ENCODE data around the gene LMBRD1. TPM values are rescaled to one million over a fixed set of nuclear protein-coding genes. Genes with fewer than 3 reads are reported as not detected.

Gene LMBRD1
- total RNA-seq, 2 experiments from 2014 or later, result 12.7 to 16.3 TPM

GRCh38 chr6:69818223-69818930, 21.6 kb upstream of the LMBRD1 start:
- intact Hi-C loops (cut with micrococcal nuclease; ENCODE audit: unreplicated experiment), result no loop called here
- Histone ChIP-seq H3K9me3 (ENCODE audit: low read length) (no peaks in the 10 kb centered on the region), H2AFZ (ENCODE audit: low read length) (no peak overlapping the region), H3K4me2 (ENCODE audit: low read length) (no peak overlapping the region), H4K20me1 (ENCODE audit: insufficient read depth, low read length) (no peaks in the 10 kb centered on the region), H3K27ac (ENCODE audit: low read depth, low read length, poor library complexity, severe bottlenecking) (no peak overlapping the region), H3K4me3 (ENCODE audit: low read depth, low read length, poor library complexity, severe bottlenecking) (no peak overlapping the region), H3K79me2 (ENCODE audit: insufficient read depth, low read depth, low read length) (no peaks in the 10 kb centered on the region), H3K9me2 (ENCODE audit: insufficient read depth, low read length) (no peaks in the 10 kb centered on the region), H3K4me1 (ENCODE audit: insufficient read depth, low read length, poor library complexity, severe bottlenecking) (peaks cover 36% of the 10 kb centered on the region), H3K36me3 (ENCODE audit: insufficient read depth, low read length) (no peaks in the 10 kb centered on the region)
- no peak for TF ChIP-seq CTCF (conservative IDR thresholded peaks at IDR 0.05; ENCODE audit: low read length)
- no peak for TF ChIP-seq EZH2phosphoT487 (IDR thresholded peaks at IDR 0.05; ENCODE audit: borderline replicate concordance, low read depth, low read length)
- CTCF ChIA-PET (ENCODE audit: unreplicated experiment), result no interaction called here
- POLR2A ChIA-PET, result no interaction called here
- DNase-seq (ENCODE audit: low spot score), result no peak
- no TSS peak for BruUV-seq (replicated peaks)

DNA sequence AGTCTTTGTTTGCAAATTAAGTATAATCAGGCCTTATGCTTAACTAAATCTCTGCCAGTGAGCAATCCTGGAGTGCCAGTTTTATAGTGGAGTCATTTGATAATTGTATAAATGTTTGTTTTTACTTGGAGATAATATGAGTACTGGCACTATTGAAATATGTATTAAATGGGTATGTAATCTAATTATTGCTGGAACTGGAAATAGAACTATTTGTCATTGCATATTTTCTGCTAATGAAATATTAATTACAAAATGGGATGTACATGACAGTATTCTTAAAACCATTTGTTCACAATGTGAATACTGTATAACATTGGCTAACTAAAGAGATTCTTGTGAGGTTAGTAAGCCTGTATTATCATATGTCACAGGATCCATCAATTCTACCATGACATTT, 20.5 kb upstream of the LMBRD1 start:
- H3K4me3 ChIP-seq (ENCODE audit: low read depth, low read length, poor library complexity, severe bottlenecking), result no peak overlapping the region
- no peaks in the 10 kb centered on the region for H3K36me3 ChIP-seq (ENCODE audit: insufficient read depth, low read length)
- no peaks in the 10 kb centered on the region for H3K9me3 ChIP-seq (ENCODE audit: low read length)
- DNase-seq (ENCODE audit: low spot score), result no peak
- BruUV-seq (replicated peaks), result no TSS peak
- H3K4me2 ChIP-seq (ENCODE audit: low read length), result no peak overlapping the region
- no peaks in the 10 kb centered on the region for H4K20me1 ChIP-seq (ENCODE audit: insufficient read depth, low read length)
- peak overlapping the region; percentile 98; the same call in 1 of the 2 replicates for H2AFZ ChIP-seq (ENCODE audit: low read length)
- ChIA-PET CTCF (ENCODE audit: unreplicated experiment) (no interaction called here), POLR2A (interaction anchor here (0.6 to 6.0 kb wide), 3 partner anchors 20 to 48 kb away, joined by 4 to 37 read pairs (median 6); partner anchors contain the start of gene LMBRD1)
- H3K27ac ChIP-seq (ENCODE audit: low read depth, low read length, poor library complexity, severe bottlenecking), result no peak overlapping the region
- H3K79me2 ChIP-seq (ENCODE audit: insufficient read depth, low read depth, low read length), result no peaks in the 10 kb centered on the region
- no peaks in the 10 kb centered on the region for H3K9me2 ChIP-seq (ENCODE audit: insufficient read depth, low read length)
- peaks cover 41% of the 10 kb centered on the region for H3K4me1 ChIP-seq (ENCODE audit: insufficient read depth, low read length, poor library complexity, severe bottlenecking)
- intact Hi-C loops (cut with micrococcal nuclease; ENCODE audit: unreplicated experiment), result loop anchor here (2.0 kb wide), 1 partner anchor 49 kb away; the partner anchor contains the start of gene COL19A1
- TF ChIP-seq EZH2phosphoT487 (IDR thresholded peaks at IDR 0.05; ENCODE audit: borderline replicate concordance, low read depth, low read length) (no peak), CTCF (conservative IDR thresholded peaks at IDR 0.05; ENCODE audit: low read length) (no peak)

DNA sequence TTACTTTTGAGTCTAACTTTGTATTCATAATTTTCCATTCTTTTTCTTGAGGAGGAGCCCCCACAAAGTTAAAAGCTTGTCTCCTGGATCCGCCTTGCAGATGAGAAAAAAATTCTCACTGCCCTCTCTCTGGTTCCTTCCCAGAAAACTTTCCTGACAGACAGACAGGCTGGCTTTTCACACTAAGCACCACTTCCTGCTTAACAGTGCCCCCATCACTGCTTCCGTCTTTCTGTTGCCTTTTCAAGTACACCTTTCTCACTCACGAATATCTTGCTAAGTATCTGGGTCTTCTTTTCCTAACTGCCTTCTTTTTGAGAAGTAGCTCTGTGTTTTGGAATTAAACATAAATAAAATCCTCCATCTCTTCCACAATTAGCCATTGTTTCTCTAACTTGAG, 19.8 kb upstream of the LMBRD1 start:
- Histone ChIP-seq H3K36me3 (ENCODE audit: insufficient read depth, low read length) (no peaks in the 10 kb centered on the region), H3K9me2 (ENCODE audit: insufficient read depth, low read length) (no peaks in the 10 kb centered on the region), H3K27ac (ENCODE audit: low read depth, low read length, poor library complexity, severe bottlenecking) (no peak overlapping the region), H4K20me1 (ENCODE audit: insufficient read depth, low read length) (no peaks in the 10 kb centered on the region), H3K4me3 (ENCODE audit: low read depth, low read length, poor library complexity, severe bottlenecking) (peak overlapping the region; percentile 1), H3K9me3 (ENCODE audit: low read length) (no peaks in the 10 kb centered on the region), H3K4me1 (ENCODE audit: insufficient read depth, low read length, poor library complexity, severe bottlenecking) (peaks cover 41% of the 10 kb centered on the region), H3K4me2 (ENCODE audit: low read length) (peak overlapping the region; percentile 52), H2AFZ (ENCODE audit: low read length) (peak overlapping the region; percentile 98), H3K79me2 (ENCODE audit: insufficient read depth, low read depth, low read length) (no peaks in the 10 kb centered on the region)
- peak; percentile 60 for DNase-seq (ENCODE audit: low spot score)
- intact Hi-C loops (cut with micrococcal nuclease; ENCODE audit: unreplicated experiment), result loop anchor here (2.0 kb wide), 1 partner anchor 50 kb away; the partner anchor contains the start of gene COL19A1
- no peak for TF ChIP-seq EZH2phosphoT487 (IDR thresholded peaks at IDR 0.05; ENCODE audit: borderline replicate concordance, low read depth, low read length)
- peak; percentile 56; the same call in 1 of the 2 replicates for TF ChIP-seq CTCF (conservative IDR thresholded peaks at IDR 0.05; ENCODE audit: low read length)
- no TSS peak for BruUV-seq (replicated peaks)
- CTCF ChIA-PET (ENCODE audit: unreplicated experiment), result no interaction called here
- POLR2A ChIA-PET, result interaction anchor here (0.6 to 6.0 kb wide), 4 partner anchors 19 to 47 kb away, joined by 3 to 37 read pairs (median 5); partner anchors contain the start of gene LMBRD1

Data from OCI-LY7 (cell line).